ENCODE data around the gene TBX18.
A peak's percentile ranks its signal among the peaks of the same experiment; 100 is the strongest.

Gene TBX18

DNA sequence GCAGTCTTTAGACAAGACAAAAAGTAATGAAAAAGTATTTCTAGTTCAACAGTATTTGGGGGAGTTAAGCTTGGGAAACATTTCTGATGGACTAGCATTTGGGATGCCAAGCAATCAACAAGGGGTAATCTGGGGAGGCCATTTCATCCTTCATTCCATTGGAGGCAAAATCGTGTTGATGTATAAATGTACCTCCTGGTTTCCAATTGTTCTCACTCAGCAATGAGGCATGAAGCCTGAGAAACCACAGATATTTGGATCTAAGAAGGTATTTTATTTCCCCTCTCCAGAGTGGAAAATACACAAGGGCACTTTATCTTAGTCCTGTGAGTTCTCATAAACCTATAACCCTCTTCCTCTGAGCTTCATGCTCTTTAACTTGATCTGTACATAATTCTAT, 68.2 kb downstream of the TBX18 start:
- no peak for DNase-seq
- in situ Hi-C loops (cut with MboI; ENCODE audit: low pct_unique_long_range_greater_than_20kb, low sequenced_read_pairs), result no loop called here

DNA sequence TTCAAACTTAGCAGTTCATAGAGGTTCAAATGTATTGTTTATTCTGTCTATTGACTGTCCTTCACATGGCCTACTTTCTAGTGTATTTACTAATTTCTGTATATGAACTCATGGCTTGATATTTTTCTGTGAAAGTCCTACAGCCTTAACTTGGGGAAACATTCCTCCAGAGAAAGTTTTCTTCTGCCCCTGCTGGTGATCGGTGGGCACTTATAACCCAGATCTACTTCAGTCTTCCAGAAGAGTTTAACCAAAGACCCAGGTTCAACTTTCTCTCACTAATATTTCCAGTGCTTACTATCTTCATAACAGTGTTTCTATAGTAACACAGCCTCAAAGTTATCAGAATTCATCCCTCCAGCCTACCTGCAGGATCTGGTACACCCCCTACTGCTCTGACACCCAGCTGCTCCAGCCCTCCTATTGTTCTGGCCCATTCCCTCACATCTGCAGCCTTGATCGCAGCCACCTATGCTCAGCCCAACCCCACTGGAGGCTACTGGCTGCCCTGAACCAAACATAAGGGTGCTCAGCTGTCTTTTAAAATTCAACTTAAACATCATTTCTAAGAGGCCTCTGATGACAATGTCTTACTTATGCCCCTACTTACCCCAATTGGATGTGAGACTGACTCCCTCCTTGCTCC, 72.3 kb downstream of the TBX18 start:
- in situ Hi-C loops (cut with MboI; ENCODE audit: low pct_unique_long_range_greater_than_20kb, low sequenced_read_pairs), result no loop called here
- DNase-seq, result no peak

DNA sequence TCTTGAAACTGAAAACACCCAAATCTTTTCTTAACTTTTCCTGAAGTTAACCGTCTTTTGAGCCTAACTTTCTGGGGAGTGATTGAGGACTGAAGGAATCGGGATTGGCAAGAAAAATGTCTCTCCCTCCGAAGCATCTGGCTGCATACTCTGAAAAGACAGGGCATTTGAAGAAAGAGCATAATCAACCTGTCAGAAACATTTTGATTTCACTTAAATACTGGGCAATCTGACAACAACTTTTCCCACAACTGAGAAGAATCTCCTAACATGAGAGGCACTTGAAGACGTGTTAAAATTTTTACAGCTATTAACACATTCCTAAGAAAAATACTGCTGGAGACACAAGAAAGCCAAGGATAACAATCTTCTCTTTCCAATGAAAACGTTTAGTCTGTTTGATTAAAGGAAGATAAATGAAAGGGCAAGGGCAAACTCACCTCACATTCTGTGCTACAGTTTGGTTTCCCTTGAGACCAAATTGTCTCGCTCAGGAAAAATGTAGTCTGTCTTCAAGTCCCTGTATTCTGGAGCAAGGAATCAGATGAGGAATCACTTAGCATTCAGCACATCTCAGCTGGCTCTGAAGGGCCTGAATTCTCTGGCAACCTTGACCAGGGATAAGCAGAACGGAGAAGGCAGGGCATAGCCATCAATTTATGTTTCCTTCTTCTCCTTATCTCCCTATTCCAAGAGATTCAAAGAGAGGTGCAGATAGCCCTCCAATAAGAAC, 76.1 kb downstream of the TBX18 start:
- DNase-seq, result no peak
- in situ Hi-C loops (cut with MboI; ENCODE audit: low pct_unique_long_range_greater_than_20kb, low sequenced_read_pairs), result no loop called here

DNA sequence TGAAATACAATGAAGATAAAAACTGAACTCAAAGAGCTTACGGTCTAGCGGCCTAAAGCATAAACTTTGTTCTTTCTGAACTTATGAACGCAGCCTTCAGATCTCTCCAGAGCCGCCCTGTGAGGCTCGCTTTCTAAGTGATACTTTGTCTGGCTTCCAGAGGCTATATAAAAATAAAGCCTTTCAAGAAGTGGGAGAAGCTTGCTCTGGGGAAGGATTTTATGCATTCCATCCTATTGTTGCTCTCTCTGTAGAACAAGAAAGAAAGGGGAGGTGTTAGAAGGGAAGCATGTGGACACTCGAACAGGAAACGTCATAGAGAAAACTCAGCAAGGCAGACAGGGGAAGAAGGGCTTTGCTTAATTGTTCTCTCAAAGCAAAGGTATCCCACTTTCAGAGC, 77.0 kb downstream of the TBX18 start:
- in situ Hi-C loops (cut with MboI; ENCODE audit: low pct_unique_long_range_greater_than_20kb, low sequenced_read_pairs), result no loop called here
- DNase-seq, result no peak

DNA sequence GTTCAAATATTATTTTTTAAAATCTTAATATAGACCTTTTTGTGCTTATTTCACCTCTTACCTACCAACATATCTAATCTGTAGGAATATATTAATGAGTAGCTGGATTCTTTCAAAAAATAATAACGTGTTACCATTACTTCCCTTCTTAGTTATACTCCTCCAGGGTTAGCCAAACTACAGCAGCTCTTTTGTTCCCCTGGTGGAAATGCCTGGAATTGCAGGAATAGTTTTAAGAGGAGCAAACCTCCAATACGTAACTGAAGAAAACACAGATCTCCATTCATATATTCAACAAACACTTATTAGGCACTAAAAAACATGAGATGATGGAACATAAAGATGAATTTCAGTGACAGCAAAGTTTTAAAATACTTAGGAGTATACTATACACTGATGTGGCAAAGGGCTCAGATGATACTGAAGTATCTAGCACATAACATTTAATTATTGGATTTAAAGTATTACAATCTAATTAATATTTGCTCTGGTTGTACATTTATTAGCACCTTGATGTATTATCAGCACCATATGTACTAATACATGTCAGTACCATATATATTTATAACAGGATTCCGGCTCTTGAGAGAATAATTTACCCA, 78.3 kb downstream of the TBX18 start:
- DNase-seq, result peak; percentile 58
- in situ Hi-C loops (cut with MboI; ENCODE audit: low pct_unique_long_range_greater_than_20kb, low sequenced_read_pairs), result no loop called here

DNA sequence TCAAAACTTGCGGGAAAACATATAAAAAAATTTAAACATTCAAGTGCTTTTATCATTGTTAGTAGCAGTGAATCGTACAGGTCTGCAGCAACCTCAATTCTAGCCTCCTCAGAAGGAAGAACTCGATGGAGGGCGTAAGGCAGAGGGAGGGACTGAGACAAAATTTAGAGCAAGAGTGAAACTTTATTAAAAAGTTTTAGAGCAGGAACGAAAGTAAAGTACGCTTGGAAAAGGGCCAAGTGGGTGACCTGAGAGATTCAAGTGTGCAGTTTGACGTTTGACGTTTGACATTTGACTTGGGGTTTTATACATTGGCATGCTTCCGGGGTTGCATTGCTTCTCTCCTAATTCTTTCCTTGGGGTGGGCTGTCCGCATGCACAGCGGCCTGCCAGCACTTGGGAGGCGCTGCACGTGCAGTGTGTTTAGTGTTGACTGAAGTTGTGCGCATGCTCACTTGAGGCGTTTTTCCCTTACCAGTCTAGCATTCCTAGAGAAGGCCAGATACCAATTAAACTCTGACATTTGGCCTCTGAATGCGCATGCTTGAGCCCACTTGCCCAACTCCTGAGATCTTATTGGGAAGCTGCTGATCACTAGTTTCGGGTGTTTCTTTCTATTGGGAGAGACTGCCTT, 82.6 kb downstream of the TBX18 start:
- no peak for DNase-seq
- in situ Hi-C loops (cut with MboI; ENCODE audit: low pct_unique_long_range_greater_than_20kb, low sequenced_read_pairs), result no loop called here

DNA sequence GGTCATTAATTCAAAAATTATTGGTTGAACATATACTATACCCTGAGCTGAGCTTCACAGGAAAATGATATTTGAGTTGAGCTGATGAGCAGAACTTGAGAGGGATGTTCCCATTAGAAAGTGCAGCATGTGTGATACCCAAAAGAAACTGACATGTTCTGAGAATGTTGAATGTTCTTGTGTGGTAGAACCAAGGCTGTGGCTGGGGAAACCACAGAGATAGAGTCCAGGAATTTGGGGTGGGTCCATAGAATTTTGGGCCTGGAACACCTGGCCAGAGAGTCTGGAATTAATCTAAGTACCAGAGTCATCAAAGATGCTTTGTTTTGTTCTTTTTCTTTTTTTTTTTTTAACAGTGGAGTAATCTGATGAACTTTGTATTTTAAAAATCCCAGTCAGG, 88.7 kb downstream of the TBX18 start:
- no peak for DNase-seq
- in situ Hi-C loops (cut with MboI; ENCODE audit: low pct_unique_long_range_greater_than_20kb, low sequenced_read_pairs), result no loop called here

DNA sequence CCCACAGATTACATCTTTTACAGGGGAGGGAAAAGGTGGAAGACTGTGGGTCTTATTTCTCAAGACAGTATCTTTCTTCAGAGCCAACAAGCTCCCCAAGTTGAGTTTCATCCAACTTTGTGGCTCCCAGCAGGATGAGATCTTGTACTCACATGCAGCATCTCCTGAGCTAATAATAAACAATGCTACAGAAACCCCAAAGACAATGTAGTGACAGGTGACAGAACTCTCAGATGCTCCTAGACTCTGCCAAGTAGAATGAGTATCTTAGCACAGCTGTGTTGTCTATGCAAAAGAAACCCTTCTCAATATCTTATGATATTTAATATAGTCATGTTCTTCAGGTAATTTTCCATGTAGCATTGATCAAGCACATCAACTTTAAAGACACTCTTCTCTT, 90.0 kb downstream of the TBX18 start:
- in situ Hi-C loops (cut with MboI; ENCODE audit: low pct_unique_long_range_greater_than_20kb, low sequenced_read_pairs), result no loop called here
- DNase-seq, result no peak

DNA sequence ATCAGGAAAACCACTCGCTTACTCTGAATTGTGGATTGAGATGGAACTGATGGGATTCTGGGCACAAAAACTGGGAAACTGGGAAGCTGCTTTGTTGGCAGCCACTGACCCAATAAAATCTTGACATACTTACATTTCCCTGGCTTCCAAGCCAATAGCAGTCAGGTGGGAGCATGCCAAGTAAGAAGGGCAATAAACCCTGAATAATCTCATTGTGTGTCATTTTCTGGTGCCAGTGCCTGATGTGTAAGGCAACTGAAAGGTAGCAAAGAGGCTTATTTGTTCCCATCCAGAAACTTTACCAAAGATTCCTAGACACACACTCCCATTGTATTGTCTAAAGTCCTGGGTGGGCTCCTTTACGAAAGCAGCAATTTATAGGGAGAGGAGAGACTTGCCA, 93.2 kb downstream of the TBX18 start:
- in situ Hi-C loops (cut with MboI; ENCODE audit: low pct_unique_long_range_greater_than_20kb, low sequenced_read_pairs), result no loop called here
- no peak for DNase-seq

DNA sequence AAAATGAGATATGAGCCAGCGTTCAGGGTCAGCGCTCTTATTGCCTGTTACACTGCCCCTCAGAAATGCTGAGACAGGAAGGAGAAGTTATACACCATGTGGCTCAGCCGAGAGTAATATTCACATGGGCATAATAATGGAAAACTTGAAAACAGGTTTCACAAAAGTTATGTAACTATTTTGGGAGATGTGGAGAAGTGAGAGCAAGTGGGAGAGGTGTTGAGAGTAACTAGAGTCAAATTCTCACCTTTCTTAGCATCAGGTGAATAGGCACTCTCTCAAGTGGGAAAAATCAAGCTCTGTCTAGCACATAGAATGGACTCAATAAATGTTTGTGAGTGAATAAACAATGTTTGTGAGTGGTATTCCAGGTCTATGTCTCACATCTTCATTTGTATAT, 94.5 kb downstream of the TBX18 start:
- in situ Hi-C loops (cut with MboI; ENCODE audit: low pct_unique_long_range_greater_than_20kb, low sequenced_read_pairs), result no loop called here
- DNase-seq, result no peak

DNA sequence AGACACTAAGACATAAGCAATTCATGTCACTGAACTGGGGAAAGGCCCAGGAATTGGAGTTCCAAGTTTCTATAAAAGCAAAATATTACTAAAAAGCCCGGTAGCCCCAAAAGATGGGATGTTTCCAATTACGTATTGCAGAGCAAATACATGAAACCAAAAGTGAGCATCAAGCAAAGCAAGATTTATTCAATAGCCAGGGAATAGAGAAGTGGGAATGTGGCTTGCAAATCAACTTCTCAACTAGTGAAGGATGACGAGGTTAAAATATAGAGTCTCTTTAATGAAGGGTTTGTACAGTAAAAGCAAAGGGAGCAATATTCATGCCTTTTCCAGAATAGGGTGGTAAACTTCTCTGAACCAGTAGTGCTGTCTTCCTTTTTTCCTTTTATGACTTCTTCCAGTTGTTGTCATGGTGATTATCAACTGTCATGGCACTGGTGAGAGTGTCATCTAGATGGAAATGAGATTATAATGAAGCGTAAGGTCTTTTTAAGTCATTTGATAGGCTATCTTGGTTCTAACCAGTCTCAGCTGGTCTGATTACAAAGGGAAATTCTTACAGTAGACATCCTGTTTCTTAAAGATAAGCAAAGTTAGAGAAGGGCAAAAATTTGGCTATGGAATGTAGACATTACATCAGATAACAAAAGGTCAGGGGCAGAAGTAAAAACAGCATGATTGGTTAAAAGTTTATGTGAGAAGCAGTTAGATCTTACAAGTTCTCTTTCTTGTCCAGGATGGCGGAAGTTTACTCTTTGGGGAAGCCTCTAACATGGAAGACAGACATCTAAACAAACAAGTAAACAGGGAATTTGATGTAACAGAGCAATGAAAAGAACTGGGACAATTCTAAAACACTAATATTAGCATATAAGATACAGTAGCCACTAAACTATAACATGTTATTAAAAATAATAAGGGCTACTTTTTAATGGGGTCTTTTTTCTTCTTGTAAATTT, 96.9 kb downstream of the TBX18 start:
- in situ Hi-C loops (cut with MboI; ENCODE audit: low pct_unique_long_range_greater_than_20kb, low sequenced_read_pairs), result no loop called here
- DNase-seq, result no peak

DNA sequence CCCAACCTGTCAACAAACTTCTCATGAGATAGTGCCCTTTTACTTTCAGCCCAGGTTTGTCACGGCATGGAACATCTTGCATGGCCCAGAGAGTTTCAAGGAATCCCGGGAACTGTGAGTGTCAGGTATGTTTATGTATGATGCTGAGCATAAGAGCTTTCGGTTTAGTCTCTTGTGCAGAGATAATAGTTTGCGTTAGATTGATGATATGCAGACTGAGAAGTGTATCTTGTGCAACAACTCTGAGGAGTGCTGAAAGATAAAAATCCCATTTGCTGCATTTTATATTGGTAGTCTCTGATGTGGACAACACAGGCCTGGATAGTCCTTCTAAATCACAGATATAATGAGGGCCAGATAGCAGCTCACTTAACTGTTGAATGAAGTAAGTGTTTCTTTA, 99.0 kb downstream of the TBX18 start:
- in situ Hi-C loops (cut with MboI; ENCODE audit: low pct_unique_long_range_greater_than_20kb, low sequenced_read_pairs), result no loop called here

DNA sequence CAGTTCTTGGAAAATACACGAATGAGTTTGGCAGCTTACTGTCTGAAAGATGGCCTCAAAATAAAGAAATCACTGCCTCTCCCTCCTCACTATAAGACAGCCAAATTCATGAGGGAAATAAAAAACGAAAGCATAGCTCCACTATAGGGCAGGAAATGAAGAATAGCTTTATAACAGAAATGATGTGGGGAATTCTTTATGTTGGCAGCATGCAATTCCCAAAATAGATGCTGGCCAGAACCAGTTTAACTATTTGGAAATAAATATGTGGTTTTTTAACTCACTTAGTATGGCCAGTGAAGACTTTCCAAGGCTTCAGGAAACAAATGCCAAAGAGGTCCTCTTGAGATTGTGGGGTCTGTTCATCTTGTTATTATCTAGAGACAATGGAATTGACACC, 100.5 kb downstream of the TBX18 start:
- in situ Hi-C loops (cut with MboI; ENCODE audit: low pct_unique_long_range_greater_than_20kb, low sequenced_read_pairs), result no loop called here
- DNase-seq, result no peak

More for the DNA sequence above, 99.0 kb downstream of the TBX18 start:
- no peak for DNase-seq

DNA sequence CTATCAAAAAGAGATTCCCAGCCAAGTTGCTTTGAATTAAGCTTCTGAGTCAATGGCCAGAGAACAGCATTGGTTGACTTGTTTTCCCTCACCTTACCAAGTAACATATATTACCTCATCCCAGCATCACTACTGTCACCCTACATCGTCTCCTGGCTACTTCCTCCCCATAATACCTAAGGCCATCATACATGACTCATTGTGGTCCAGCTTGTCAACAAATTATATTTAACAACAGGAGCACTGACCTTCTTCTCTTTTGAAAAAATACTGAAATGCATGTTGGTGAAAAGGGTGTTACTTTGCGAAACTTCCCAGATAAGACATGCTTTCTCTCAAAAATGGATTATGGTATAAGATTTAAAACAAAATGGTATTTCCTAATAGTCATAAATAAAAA, 106.9 kb downstream of the TBX18 start:
- no peak for DNase-seq
- in situ Hi-C loops (cut with MboI; ENCODE audit: low pct_unique_long_range_greater_than_20kb, low sequenced_read_pairs), result no loop called here

DNA sequence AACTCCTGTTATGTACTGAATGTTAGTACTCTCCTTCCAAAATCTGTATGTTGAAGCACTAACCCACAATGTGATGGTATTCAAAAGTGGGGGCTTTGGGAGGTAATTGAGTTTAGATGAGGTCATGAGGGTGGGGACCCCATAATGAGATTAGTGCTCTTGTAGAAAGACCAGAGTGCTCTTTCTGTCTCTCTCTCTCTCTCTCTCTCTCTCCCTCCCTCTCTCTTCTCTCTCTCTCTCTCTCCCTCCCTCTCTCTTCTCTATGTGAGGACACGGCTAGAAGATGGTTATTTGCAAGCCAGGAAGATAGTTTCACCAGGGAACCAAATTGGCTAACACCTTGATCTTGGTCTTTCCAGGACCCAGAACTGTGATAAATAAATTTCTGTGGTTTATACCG, 107.4 kb downstream of the TBX18 start:
- DNase-seq, result no peak
- in situ Hi-C loops (cut with MboI; ENCODE audit: low pct_unique_long_range_greater_than_20kb, low sequenced_read_pairs), result no loop called here

DNA sequence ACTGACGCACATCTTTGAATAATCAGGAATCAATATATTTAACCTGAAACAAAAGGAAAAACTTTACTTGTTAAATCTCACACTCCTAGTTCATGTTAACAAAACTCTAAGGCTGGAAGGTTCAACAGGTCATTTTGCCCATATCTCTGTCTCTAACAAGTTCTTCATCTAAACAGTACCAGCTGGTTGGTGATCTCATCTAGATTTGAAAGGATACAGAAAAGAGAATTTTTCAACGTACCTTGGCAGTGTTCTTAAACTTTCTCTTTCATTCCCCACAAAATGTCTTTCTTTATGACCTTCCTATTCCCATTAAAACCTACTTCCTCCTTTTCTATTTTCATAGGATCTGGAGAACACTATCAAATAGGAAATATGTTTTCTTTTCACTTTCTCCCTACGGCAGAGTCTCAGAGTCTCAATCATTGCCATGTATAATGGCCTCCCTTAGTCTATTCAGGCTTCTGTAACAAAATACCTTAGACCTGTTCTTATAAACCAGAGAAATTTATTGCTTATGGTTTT, 111.3 kb downstream of the TBX18 start:
- in situ Hi-C loops (cut with MboI; ENCODE audit: low pct_unique_long_range_greater_than_20kb, low sequenced_read_pairs), result no loop called here
- DNase-seq, result no peak

DNA sequence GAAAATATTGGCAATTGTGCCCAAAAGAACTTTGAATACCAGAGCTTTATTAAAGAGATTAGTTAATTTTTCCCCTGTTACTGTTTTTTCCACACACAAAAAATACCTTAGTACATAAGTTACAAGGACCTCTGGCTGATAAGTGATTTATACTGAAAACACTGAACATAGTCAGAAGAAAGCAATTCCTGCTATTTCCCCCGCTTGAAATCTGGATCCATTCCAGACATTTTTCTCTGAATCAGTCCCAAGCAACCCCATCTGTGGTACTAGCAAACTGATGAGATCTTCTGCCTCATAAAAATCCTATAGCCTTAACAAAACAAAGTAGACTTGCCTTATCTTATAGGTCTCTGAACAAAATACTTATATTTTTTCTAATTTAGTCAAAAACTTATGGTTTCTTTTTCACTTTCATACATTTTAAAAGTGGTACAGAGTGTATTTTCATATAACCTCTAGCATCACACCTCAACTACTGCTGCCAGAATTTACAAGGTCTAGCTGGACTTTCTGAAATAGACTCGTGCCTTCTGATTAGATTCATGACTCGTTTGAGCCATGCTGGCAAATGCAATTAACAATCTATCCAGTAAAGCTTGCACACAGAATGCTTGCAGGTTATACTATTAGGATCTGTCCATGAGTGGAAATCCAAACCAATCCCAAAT, 111.9 kb downstream of the TBX18 start:
- DNase-seq, result no peak
- in situ Hi-C loops (cut with MboI; ENCODE audit: low pct_unique_long_range_greater_than_20kb, low sequenced_read_pairs), result no loop called here

DNA sequence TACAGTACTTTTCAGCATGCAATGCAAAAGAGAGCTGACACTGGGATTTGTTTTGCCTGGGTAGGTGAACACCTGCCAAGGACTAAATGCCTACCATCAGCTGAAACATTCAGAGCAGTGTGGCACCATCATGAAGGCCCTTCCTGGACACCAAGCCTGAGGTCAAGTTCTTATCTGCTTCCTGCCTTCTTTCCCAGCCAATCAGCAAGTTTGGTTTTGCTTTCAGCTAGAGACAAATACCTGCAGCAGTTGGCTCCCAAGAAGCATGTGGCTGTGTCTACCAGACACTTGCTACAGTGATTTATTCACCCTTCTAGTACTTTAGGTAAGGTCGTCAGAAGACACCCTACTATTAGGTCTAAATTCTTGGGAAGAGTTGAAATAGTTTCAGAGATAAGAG, 112.8 kb downstream of the TBX18 start:
- in situ Hi-C loops (cut with MboI; ENCODE audit: low pct_unique_long_range_greater_than_20kb, low sequenced_read_pairs), result no loop called here
- no peak for DNase-seq

DNA sequence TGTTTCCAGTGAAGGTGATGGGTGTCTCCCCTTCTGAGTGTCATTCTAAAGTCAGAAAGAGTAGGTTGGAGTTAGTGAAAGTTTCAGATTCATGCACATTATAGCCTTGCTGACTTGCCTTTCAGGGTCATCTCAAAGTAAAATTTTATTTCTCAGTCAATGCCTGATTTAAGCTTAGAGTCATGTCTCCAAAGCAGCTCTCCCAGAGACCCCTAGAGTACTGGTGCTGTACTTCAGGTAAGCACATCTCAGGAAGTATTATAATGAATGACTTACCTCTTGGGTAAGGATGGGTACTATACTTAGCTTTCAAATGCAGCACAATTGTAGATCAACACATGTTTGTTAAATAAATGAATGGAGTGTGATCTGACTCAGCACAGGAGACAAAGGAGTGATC, 116.0 kb downstream of the TBX18 start:
- in situ Hi-C loops (cut with MboI; ENCODE audit: low pct_unique_long_range_greater_than_20kb, low sequenced_read_pairs), result no loop called here
- DNase-seq, result no peak

Measured in KBM-7 (cell line).